AML-193 (cell line): ENCODE results near the gene NCR2.

Source experiments
- DNase-seq, 2 experiments: peaks; one replicate each; lab custom pipeline; 2025; lab: John Stamatoyannopoulos, UW

Gene NCR2

GRCh38 chr6:41331401-41332150 is 3.8 kb upstream of the NCR2 start:
- DNase-seq: no peak

DNA sequence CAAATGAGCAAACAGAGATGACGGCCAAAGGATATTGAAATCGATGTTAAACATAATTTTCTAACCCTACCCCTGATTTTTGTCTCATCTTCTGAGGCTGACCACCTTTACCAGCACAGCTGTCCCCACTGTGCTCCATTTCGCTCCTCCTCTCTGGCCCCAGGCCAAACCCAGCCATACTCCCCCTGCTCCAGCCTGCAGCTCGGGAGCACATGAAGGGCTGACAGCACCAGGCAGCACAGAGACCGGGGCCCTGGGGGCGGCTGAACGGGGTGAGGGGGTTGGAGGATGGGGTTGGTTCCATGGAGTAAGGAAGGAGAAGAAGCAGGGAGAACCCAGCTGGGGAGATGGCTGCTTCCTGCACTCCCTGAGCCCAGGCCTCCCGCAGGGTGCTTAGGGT is 3.2 kb upstream of the NCR2 start:
- no peak for DNase-seq

- DNase-seq: no peak
These were observed 2.3 kb upstream of the NCR2 start for GRCh38 chr6:41332842-41333736.

DNA sequence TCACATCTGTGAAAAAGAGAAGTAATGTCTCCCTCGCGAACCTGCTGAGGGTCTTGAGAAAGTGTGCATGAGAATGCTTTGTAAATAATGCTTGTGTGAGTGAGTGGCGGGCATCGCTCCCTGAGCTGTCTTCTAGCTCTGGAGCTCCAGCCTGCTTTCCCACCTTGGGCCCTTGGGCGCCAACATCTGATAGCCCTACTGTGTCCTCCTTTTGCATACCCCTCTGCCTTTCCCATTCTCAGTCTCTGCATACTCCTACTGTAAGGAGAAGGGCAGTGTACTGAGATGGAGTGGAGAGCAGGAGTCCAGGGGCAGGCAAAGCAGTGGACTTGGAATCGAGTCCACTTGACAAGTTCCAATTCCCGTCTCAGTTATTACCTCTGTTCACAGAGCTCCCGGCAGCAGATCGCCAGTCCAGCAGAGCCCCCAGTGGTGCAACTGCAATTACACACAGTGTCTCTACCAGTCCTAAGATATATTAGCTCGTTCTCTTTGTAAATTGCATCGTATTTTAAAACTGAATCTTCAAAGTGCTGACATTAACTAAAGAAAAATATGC is 847 bp upstream of the NCR2 start:
- no peak for DNase-seq

- no peak for DNase-seq
These were observed 535 bp downstream of the NCR2 start for GRCh38 chr6:41335943-41336342.

DNA sequence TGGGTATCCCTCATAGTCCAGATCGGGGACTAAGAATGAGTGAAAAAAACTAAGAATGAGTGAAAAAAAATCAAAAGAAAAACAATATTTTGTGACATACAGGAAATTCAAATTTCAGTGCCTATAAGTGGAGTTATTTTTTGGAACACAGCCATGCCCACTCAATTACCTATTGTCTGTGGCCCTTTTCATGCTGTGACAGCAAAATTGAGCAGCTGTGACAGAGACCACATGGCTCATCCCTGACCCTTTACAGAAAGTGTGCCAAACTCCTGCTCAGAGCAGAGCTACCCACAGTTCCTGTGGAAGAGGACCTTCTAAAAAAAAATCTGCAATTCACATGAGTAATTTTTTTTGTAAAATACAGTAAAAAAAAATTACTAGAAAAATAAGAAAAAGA is 1.4 kb downstream of the NCR2 start:
- no peak for DNase-seq

DNA sequence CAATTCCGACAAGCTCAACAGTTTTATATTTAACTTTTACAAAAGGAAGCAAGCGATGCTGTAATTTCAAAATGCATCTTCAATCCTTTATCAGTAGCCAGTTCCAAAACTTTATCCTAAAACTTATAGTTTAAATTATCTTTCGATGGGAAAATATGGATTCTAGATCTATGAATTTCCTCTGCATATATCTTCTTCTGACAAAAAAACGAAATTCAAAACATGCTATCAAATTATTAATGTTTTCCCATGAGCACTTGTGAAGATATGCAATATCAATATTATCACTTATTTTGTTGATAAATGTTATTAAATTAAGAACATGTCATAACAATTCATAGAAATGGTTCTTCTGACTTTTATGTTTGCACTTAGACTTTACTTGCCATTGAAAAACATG is 2.3 kb downstream of the NCR2 start:
- DNase-seq: no peak

- no peak for DNase-seq
These were observed 3.3 kb downstream of the NCR2 start for GRCh38 chr6:41338659-41339058.

DNA sequence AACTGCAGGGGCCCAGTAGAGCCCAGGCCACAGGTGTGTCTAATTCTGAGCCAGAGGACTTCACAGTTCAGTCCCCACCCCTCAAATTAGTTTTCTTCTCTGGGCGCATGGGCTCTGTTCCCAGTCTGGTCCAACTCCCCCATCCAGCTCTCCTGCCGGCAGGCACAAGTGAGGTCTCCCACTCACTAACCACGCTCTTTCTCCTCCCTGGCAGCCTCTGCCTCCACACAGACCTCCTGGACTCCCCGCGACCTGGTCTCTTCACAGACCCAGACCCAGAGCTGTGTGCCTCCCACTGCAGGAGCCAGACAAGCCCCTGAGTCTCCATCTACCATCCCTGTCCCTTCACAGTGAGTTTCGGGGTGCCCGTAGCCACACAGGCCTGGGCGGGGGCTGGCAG is 6.2 kb downstream of the NCR2 start:
- DNase-seq: no peak

- no peak for DNase-seq
These were observed 6.8 kb downstream of the NCR2 start for GRCh38 chr6:41342241-41342640.

DNA sequence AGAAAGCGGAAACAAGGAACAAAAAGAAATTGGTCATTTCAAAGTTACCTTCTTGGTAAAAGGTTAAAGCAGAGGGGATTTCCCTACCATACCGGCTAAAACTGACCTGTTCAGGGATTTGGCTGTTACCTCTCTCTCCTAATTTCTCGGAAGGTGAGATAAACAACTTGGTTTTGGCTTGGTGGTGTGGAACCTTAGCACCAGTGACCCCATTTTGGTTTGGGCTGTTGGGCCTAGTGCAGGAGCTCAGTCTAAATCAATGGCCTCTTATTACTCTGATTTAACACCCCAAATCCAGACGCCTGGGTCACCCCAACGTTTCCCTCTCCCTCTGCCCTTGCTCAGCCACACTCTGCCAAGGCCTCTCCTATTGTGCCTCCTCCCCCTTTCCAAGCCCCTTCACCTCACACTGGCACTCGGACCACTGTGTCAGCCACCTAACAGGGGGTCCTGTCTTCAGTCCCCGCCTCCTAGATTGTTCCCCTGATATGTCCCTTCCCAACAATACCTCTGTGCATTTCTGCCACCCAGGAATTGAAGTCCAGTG is 8.3 kb downstream of the NCR2 start:
- DNase-seq: no peak

- no peak for DNase-seq
These were observed 9.5 kb downstream of the NCR2 start for GRCh38 chr6:41344876-41345275.

- DNase-seq: no peak
These were observed 10.5 kb downstream of the NCR2 start for GRCh38 chr6:41345901-41346300.

DNA sequence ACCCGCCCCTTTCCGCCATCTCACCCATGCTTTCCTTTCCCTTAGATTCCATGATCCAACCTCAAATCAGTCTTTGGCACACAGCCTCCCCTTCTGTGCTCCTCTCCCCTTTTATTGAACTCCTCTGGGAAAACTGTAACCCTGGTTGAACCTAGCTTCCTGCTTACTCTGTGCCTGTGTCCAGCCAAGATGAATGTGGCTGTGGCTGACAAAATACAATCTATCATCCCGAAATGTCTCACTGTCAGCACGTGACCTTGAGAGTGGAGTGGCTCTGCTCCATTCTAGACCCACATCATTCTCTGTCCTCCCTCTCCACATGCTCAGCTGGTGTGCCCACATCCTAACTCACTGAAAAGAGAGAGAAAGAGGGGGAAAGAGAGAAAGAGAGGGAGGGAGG is 11.0 kb downstream of the NCR2 start:
- DNase-seq: no peak

DNA sequence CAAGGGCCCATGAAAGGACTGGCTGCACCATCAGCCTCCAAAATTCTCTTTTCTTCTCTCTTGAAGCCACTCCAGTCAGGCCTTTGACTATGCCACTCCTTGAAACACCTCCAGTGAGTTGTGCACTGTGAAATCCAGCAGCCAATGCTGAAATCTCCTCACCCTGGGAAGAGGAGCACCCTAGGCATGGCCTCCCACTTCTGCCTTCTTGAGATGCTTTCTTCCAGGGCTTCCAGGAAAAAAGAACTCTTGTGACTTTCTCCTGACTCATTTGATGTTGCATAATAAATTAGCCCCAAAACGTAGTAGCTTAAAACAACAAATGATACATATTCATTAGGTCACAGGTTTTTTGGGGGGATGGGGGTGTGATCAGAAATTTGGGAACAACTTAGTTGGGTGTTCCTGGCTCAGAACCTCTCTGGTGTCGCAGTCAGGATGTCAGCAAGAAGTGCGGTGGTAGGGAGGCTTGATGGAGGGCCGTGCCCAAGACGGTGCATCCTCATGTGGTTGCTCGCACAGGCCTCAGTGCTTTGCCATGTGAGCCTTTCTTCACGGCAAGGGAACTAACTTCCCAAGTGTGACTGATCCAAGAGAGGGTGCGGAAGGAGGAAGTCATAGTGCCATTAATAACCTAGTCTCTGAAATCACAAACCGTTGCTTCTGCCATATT is 12.1 kb downstream of the NCR2 start:
- no peak for DNase-seq

GRCh38 chr6:41348934-41349333 is 13.5 kb downstream of the NCR2 start:
- DNase-seq: no peak

GRCh38 chr6:41352396-41352795 is 17.0 kb downstream of the NCR2 start:
- no peak for DNase-seq

GRCh38 chr6:41352907-41353306 is 17.5 kb downstream of the NCR2 start:
- DNase-seq: no peak

- DNase-seq: no peak
These were observed 17.9 kb downstream of the NCR2 start for GRCh38 chr6:41353333-41353732.

GRCh38 chr6:41355952-41356351 is 20.5 kb downstream of the NCR2 start:
- DNase-seq: no peak

DNA sequence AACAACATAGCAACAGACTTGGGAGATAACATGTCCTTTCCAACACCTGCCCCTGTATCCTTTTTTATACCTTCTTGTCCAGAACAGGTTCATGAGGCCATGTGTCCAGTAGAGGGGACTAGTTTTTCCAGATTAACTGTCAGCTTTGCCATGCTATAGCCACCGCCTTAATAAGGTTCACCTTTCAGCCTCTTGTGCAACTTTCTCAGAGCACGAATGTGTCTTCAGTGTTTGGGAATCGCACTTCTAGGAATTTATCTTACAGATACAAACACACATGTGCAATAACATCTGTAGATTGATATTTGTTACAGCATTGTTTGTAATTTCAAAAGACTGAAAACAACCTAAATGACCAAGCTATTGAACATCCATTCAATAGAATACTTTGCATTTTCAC is 21.4 kb downstream of the NCR2 start:
- DNase-seq: no peak

GRCh38 chr6:41358503-41358902 is 23.1 kb downstream of the NCR2 start:
- no peak for DNase-seq
